ENCODE results near the gene ST8SIA6.

The ST8SIA6 gene

GRCh38 chr10:17289763-17290162, 164.6 kb downstream of the ST8SIA6 start:
- in situ Hi-C loops (cut with HindIII; ENCODE audit: low sequenced_read_pairs), result no loop called here
- no peak for TF ChIP-seq CTCF (IDR thresholded peaks at IDR 0.05; ENCODE audit: low read depth, low read length)
- H3K4me3 ChIP-seq (ENCODE audit: low read depth, low read length), result no peak overlapping the region
- DNase-seq (ENCODE audit: low read depth, low spot score), result no peak

- TF ChIP-seq CTCF (IDR thresholded peaks at IDR 0.05; ENCODE audit: low read depth, low read length), result no peak
- in situ Hi-C loops (cut with HindIII; ENCODE audit: low sequenced_read_pairs), result no loop called here
- no peak for DNase-seq (ENCODE audit: low read depth, low spot score)
- no peak overlapping the region for H3K4me3 ChIP-seq (ENCODE audit: low read depth, low read length)
These were observed 167.5 kb downstream of the ST8SIA6 start for GRCh38 chr10:17286562-17287550.

GRCh38 chr10:17282311-17282710, 172.1 kb downstream of the ST8SIA6 start:
- H3K4me3 ChIP-seq (ENCODE audit: low read depth, low read length), result no peak overlapping the region
- DNase-seq (ENCODE audit: low read depth, low spot score), result no peak
- in situ Hi-C loops (cut with HindIII; ENCODE audit: low sequenced_read_pairs), result no loop called here
- TF ChIP-seq CTCF (IDR thresholded peaks at IDR 0.05; ENCODE audit: low read depth, low read length), result no peak

- no peak for DNase-seq (ENCODE audit: low read depth, low spot score)
- TF ChIP-seq CTCF (IDR thresholded peaks at IDR 0.05; ENCODE audit: low read depth, low read length), result no peak
- no peak overlapping the region for H3K4me3 ChIP-seq (ENCODE audit: low read depth, low read length)
- in situ Hi-C loops (cut with HindIII; ENCODE audit: low sequenced_read_pairs), result no loop called here
These were observed 175.7 kb downstream of the ST8SIA6 start for GRCh38 chr10:17278607-17279240.

GRCh38 chr10:17276756-17277424, 177.5 kb downstream of the ST8SIA6 start:
- no peak for DNase-seq (ENCODE audit: low read depth, low spot score)
- no peak for TF ChIP-seq CTCF (IDR thresholded peaks at IDR 0.05; ENCODE audit: low read depth, low read length)
- in situ Hi-C loops (cut with HindIII; ENCODE audit: low sequenced_read_pairs), result no loop called here
- no peak overlapping the region for H3K4me3 ChIP-seq (ENCODE audit: low read depth, low read length)

GRCh38 chr10:17273403-17273802, 181.0 kb downstream of the ST8SIA6 start:
- in situ Hi-C loops (cut with HindIII; ENCODE audit: low sequenced_read_pairs), result no loop called here
- no peak for TF ChIP-seq CTCF (IDR thresholded peaks at IDR 0.05; ENCODE audit: low read depth, low read length)
- peak; percentile 60 for DNase-seq (ENCODE audit: low read depth, low spot score)
- no peak overlapping the region for H3K4me3 ChIP-seq (ENCODE audit: low read depth, low read length)
